ENCODE measurements around the gene YIPF4.
"Not testable (repeated sequence)": the region's sequence is repeated elsewhere in the genome, so short reads cannot be mapped to it uniquely, and the experiment has no call there.

YIPF4 gene

DNA sequence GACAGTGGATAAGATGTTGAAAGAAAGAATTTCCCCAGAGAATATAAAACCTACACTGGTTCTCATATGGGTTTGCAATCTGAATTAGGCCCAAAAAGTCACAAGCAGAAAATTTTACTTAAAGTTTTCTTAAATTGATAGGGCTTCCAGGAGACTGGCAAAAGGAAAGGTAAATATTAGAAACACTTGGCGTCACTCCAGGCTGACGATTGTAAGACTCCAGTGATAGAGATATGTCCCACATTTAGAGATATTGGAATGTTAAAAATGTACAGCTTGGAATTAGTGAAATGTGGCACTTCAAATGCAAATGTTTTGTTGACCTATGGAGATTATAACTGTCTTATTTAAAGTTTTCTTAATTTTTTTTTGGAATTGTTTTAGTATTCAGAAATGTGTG is 14.0 kb downstream of the YIPF4 start:
- POLR2A ChIA-PET (ENCODE audit: low non-redundant PET), result no interaction called here
- TF ChIP-seq, protein P1, sequence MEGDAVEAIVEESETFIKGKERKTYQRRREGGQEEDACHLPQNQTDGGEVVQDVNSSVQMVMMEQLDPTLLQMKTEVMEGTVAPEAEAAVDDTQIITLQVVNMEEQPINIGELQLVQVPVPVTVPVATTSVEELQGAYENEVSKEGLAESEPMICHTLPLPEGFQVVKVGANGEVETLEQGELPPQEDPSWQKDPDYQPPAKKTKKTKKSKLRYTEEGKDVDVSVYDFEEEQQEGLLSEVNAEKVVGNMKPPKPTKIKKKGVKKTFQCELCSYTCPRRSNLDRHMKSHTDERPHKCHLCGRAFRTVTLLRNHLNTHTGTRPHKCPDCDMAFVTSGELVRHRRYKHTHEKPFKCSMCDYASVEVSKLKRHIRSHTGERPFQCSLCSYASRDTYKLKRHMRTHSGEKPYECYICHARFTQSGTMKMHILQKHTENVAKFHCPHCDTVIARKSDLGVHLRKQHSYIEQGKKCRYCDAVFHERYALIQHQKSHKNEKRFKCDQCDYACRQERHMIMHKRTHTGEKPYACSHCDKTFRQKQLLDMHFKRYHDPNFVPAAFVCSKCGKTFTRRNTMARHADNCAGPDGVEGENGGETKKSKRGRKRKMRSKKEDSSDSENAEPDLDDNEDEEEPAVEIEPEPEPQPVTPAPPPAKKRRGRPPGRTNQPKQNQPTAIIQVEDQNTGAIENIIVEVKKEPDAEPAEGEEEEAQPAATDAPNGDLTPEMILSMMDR (conservative IDR thresholded peaks at IDR 0.05; ENCODE audit: low read depth), result no peak
- CTCF ChIA-PET, result no interaction called here
- H3K27ac ChIP-seq, result no peak overlapping the region
- no peak for DNase-seq (ENCODE audit: low spot score)

DNA sequence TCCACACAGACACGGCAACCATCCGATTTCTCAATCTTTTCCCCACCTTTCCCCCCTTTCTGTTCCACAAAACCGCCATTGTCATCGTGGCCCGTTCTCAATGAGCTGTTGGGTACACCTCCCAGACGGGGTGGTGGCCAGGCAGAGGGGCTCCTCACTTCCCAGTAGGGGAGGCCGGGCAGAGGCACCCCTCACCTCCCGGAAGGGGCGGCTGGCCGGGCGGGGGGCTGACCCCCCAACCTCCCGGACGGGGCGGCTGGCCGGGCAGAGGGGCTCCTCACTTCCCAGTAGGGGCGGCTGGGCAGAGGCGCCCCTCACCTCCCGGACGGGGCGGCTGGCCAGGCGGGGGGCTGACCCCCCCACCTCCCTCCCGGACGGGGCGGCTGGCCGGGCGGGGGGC is 15.8 kb downstream of the YIPF4 start:
- H3K27ac ChIP-seq; DNase-seq (ENCODE audit: low spot score); POLR2A ChIA-PET (ENCODE audit: low non-redundant PET); CTCF ChIA-PET: not testable (repeated sequence)

DNA sequence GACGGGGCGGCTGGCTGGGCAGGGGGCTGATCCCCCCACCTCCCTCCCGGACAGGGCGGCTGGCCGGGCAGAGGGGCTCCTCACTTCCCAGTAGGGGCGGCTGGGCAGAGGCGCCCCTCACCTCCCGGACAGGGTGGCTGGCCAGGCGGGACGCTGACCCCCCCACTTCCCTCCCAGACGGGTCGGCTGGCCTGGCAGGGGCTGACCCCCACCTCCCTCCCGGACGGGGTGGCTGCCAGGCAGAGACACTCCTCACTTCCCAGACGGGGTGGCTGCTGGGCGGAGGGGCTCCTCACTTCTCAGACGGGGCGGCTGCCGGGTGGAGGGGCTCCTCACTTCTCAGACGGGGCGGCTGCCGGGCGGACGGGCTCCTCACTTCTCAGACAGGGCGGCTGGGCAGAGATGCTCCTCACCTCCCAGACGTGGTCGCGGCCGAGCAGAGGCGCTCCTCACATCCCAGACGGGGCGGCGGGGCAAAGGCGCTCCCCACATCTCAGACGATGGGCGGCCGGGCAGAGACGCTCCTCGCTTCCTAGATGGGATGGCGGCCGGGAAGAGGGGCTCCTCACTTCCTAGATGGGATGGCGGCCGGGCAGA is 16.4 kb downstream of the YIPF4 start:
- H3K27ac ChIP-seq; POLR2A ChIA-PET (ENCODE audit: low non-redundant PET); DNase-seq (ENCODE audit: low spot score); CTCF ChIA-PET: not testable (repeated sequence)

GRCh38 chr2:32310577-32310976 is 32.9 kb downstream of the YIPF4 start:
- DNase-seq (ENCODE audit: low spot score), result no peak
- POLR2A ChIA-PET (ENCODE audit: low non-redundant PET), result no interaction called here
- H3K27ac ChIP-seq, result no peak overlapping the region
- TF ChIP-seq, protein P1 (conservative IDR thresholded peaks at IDR 0.05; ENCODE audit: low read depth), result no peak
- CTCF ChIA-PET, result no interaction called here

DNA sequence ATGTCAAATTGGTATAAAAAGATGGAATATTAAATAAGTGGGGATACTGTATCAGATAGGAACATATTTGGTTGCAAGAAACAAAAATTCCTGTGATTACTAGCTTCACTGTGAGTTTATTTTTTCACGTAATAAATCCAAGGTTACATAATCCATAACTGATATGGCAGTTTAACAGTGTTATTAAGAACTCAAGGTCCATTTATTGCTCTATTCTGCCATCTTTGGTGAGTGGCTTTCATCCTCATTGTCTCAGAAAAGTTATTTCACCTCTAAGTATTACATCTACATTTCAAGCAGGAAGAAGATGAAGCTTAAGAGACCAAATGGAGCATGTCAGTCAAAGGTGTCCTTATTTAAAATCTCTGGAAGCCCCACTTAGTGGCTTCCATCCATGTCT is 37.2 kb downstream of the YIPF4 start:
- TF ChIP-seq, protein P1 (conservative IDR thresholded peaks at IDR 0.05; ENCODE audit: low read depth), result no peak
- DNase-seq (ENCODE audit: low spot score), result no peak
- POLR2A ChIA-PET (ENCODE audit: low non-redundant PET), result no interaction called here
- CTCF ChIA-PET, result interaction anchor here (0.7 kb wide), 1 partner anchor 36 kb away, joined by 3 read pairs; no protein-coding TSS in a partner anchor
- H3K27ac ChIP-seq, result no peak overlapping the region

DNA sequence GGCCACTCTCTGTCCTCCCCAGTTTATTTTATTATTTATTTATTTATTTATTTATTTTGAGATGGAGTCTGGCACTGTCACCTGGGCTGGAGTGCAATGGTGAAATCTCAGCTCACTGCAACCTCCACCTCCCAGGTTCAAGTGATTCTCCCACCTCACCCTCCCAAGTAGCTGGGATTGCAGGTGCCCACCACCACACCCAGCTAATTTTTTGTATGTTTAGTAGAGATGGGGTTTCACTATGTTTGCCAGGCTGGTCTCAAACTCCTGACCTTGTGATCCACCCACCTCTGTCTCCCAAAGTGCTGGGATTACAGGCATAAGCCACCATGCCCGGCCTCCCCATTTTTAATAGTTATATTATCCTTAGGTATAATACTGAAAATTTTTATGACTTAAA is 51.0 kb downstream of the YIPF4 start:
- H3K27ac ChIP-seq; CTCF ChIA-PET; POLR2A ChIA-PET (ENCODE audit: low non-redundant PET); DNase-seq (ENCODE audit: low spot score): not testable (repeated sequence)

GRCh38 chr2:32329180-32329980 is 51.7 kb downstream of the YIPF4 start:
- CTCF ChIA-PET; DNase-seq (ENCODE audit: low spot score); H3K27ac ChIP-seq; POLR2A ChIA-PET (ENCODE audit: low non-redundant PET): not testable (repeated sequence)

DNA sequence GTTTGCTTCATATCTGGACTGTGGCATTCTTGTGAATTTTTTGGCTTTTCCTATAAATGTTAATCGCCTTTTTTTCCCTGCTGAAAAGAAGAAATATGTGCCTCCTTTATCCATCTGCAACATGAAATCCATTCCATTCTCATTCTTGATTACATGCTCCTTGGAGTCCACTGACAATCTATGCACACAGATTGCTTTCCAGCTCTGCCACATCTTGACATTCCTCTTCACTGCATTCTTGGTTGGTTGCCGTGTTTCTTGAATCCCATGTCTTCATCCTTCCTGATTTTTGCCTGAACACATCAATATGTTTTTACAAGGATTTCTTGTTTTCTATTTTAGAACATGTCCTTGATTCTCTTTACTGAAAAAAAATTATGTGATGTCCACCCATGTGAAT is 52.4 kb downstream of the YIPF4 start:
- ChIA-PET POLR2A (ENCODE audit: low non-redundant PET) (interaction anchor here (1.0 kb wide), 1 partner anchor 26 kb away, joined by 4 read pairs; the partner anchor contains the start of gene BIRC6), CTCF (no interaction called here)
- TF ChIP-seq, protein P1 (conservative IDR thresholded peaks at IDR 0.05; ENCODE audit: low read depth), result no peak
- DNase-seq (ENCODE audit: low spot score), result no peak
- no peak overlapping the region for H3K27ac ChIP-seq
